HCT116 (cell line): ENCODE data around the gene GRK5. TPM values are rescaled to one million over a fixed set of nuclear protein-coding genes. Genes with fewer than 3 reads are reported as not detected.

Experiments
- ATAC-seq: fragments of 200-7000 bp; cut with Tn5 transposase; 2 replicates; pipeline ENCODE4 v1.9.1; 2020; ENCODE audit warnings: mild to moderate bottlenecking, moderate library complexity
- BruUV-seq: library from RNA; stranded (reverse); fragments of 400-500 nt; replicated peaks from 2 replicates; lab custom pipeline; 2021; lab: Mats Ljungman, UMichigan
- CTCF ChIA-PET: fragments of 300-600 bp; sonication (Branson Sonifier 250); formaldehyde crosslinking; loops from one replicate; lab custom pipeline; 2021; ENCODE audit warnings: antibody characterized with exemption; lab: Charles Lee
- POLR2A ChIA-PET: fragments of 300-600, 350-600 bp; sonication (Branson Sonifier 250); formaldehyde crosslinking; loops from one replicate; lab custom pipeline; 2021; ENCODE audit warnings: antibody characterized with exemption; lab: Charles Lee
- RAD21 ChIA-PET, 2 experiments: fragments of 300-600 bp; sonication (Branson Sonifier 250); formaldehyde crosslinking; loops; one replicate each; lab custom pipeline; 2023; ENCODE audit warnings: low total read pairs in 2 of 2; ENCODE audit not compliant: uncharacterized antibody in 2 of 2, unreplicated experiment in 2 of 2, low non-redundant PET in 1 of 2; lab: Charles Lee
- DNase-seq: peaks from one replicate; pipeline ENCODE4 v3.0.0-alpha.2; 2010; ENCODE audit warnings: low read depth, low spot score
- H2AFZ ChIP-seq: fragments of 200-600 bp; shearing (Covaris generic), sonication (generic); 2 replicates; pipeline ENCODE4 v1.6.1; 2017; ENCODE audit warnings: low read depth, mixed run types, mixed read lengths, antibody characterized with exemption, low read length; ENCODE audit not compliant: poor library complexity, severe bottlenecking
- H3K27ac ChIP-seq: 2 replicates; pipeline ENCODE4 v1.5.1; 2012; ENCODE audit warnings: low read depth, low read length
- H3K27me3 ChIP-seq: fragments of 200-600 bp; sonication (generic); 2 replicates; pipeline ENCODE4 v1.6.1; 2016; ENCODE audit warnings: mixed run types, low read length, mixed read lengths; ENCODE audit not compliant: insufficient read depth
- H3K36me3 ChIP-seq, 2 experiments: fragments of 200-500 bp in 1 of 2; fragments of 200-600 bp in 1 of 2; sonication (Bioruptor generic) in 1 of 2; sonication (generic) in 1 of 2; 2 replicates each; pipeline versions ENCODE4 v1.5.1 to v1.6.1; 2014 to 2016; ENCODE audit warnings: low read length in 2 of 2, inconsistent platforms in 1 of 2, mixed read lengths in 1 of 2, mixed run types in 1 of 2; ENCODE audit not compliant: insufficient read depth in 2 of 2, control insufficient read depth in 1 of 2
- H3K4me1 ChIP-seq, 2 experiments: fragments of 200-600 bp in 1 of 2; sonication (generic) in 1 of 2; 2 replicates each; pipeline versions ENCODE4 v1.5.1 to v1.6.1; 2012 to 2017; ENCODE audit warnings: low read length in 2 of 2, inconsistent platforms in 1 of 2, mild to moderate bottlenecking in 1 of 2, mixed read lengths in 1 of 2, mixed run types in 1 of 2, moderate library complexity in 1 of 2; ENCODE audit not compliant: insufficient read depth in 2 of 2, control insufficient read depth in 1 of 2
- H3K4me2 ChIP-seq: fragments of 200-600 bp; sonication (generic); 2 replicates; pipeline ENCODE4 v1.6.1; 2017; ENCODE audit warnings: mixed run types, low read length, mixed read lengths
- H3K4me3 ChIP-seq, 2 experiments: fragments of 200-600 bp in 1 of 2; sonication (generic) in 1 of 2; replicated peaks in 1 of 2; 2 replicates each; pipeline ENCODE4 v1.5.1; 2011 to 2016; ENCODE audit warnings: low read length in 2 of 2, control low read depth in 1 of 2, low read depth in 1 of 2, mild to moderate bottlenecking in 1 of 2, mixed read lengths in 1 of 2, mixed run types in 1 of 2
- H3K79me2 ChIP-seq: fragments of 200-600 bp; sonication (generic); 2 replicates; pipeline ENCODE4 v1.6.1; 2017; ENCODE audit warnings: mild to moderate bottlenecking, mixed run types, low read length, moderate library complexity, mixed read lengths; ENCODE audit not compliant: insufficient read depth
- H3K9ac ChIP-seq: fragments of 200-600 bp; sonication (generic); 2 replicates; pipeline ENCODE4 v1.6.1; 2016; ENCODE audit warnings: low read length, mixed read lengths
- H3K9me2 ChIP-seq: fragments of 200-600 bp; sonication (generic), shearing (Covaris generic); 2 replicates; pipeline ENCODE4 v1.6.1; 2017; ENCODE audit warnings: mixed run types, mild to moderate bottlenecking, moderate library complexity; ENCODE audit not compliant: insufficient read depth
- H3K9me3 ChIP-seq, 2 experiments: fragments of 200-500 bp in 1 of 2; fragments of 200-600 bp in 1 of 2; sonication (Bioruptor generic) in 1 of 2; sonication (generic) in 1 of 2; 2 replicates each; pipeline ENCODE4 v1.6.1; 2014 to 2017; ENCODE audit warnings: low read length in 2 of 2, mixed read lengths in 2 of 2, inconsistent platforms in 1 of 2, low read depth in 1 of 2, mild to moderate bottlenecking in 1 of 2, mixed run types in 1 of 2, moderate library complexity in 1 of 2; ENCODE audit not compliant: control insufficient read depth in 1 of 2, insufficient read depth in 1 of 2
- H4K20me1 ChIP-seq: fragments of 200-600 bp; sonication (generic), shearing (Covaris generic); 2 replicates; pipeline ENCODE4 v1.6.1; 2017; ENCODE audit warnings: mixed run types, mild to moderate bottlenecking, moderate library complexity; ENCODE audit not compliant: insufficient read depth
- CBX3 ChIP-seq: IDR thresholded peaks from 2 replicates; pipeline ENCODE4 v1.6.1; 2012; ENCODE audit warnings: low read depth
- CEBPB ChIP-seq: IDR thresholded peaks from 2 replicates; pipeline ENCODE4 v1.6.1; 2012; ENCODE audit warnings: low read depth
- CTCF ChIP-seq, 3 experiments: fragments of 200-600 bp in 1 of 3; sonication (generic) in 1 of 3; IDR thresholded peaks in 2 of 3; conservative IDR thresholded peaks in 1 of 3; 2 replicates each; pipeline ENCODE4 v1.5.1; 2012 to 2017; ENCODE audit warnings: low read depth in 2 of 3, low read length in 2 of 3, antibody characterized with exemption in 1 of 3, borderline replicate concordance in 1 of 3, control low read depth in 1 of 3, mild to moderate bottlenecking in 1 of 3, mixed read lengths in 1 of 3, mixed run types in 1 of 3, moderate library complexity in 1 of 3; ENCODE audit not compliant: insufficient read depth in 1 of 3
- EGR1 ChIP-seq: IDR thresholded peaks from 2 replicates; pipeline ENCODE4 v1.6.1; 2012; ENCODE audit warnings: low read depth
- EZH2 ChIP-seq: fragments of 200-600 bp; sonication (generic); IDR thresholded peaks from 2 replicates; pipeline ENCODE4 v1.6.1; 2017; ENCODE audit warnings: antibody characterized with exemption, mixed run types
- EZH2phosphoT487 ChIP-seq: fragments of 200-600 bp; IDR thresholded peaks from 2 replicates; pipeline ENCODE4 v1.6.1; 2018; ENCODE audit warnings: antibody characterized with exemption, borderline replicate concordance
- FOSL1 ChIP-seq: IDR thresholded peaks from 2 replicates; pipeline ENCODE4 v1.6.1; 2012; ENCODE audit warnings: low read depth
- JUND ChIP-seq: IDR thresholded peaks from 2 replicates; pipeline ENCODE4 v1.6.1; 2012
- MAX ChIP-seq: IDR thresholded peaks from 2 replicates; pipeline ENCODE4 v1.6.1; 2012
- POLR2A ChIP-seq: IDR thresholded peaks from 2 replicates; pipeline ENCODE4 v1.7.0; 2011; ENCODE audit warnings: borderline replicate concordance; ENCODE audit not compliant: insufficient read depth, insufficient read length; ENCODE audit errors: extremely low read depth
- POLR2AphosphoS5 ChIP-seq: IDR thresholded peaks from 2 replicates; pipeline ENCODE4 v1.6.1; 2011; ENCODE audit warnings: mild to moderate bottlenecking, low read depth, low read length, moderate library complexity
- RAD21 ChIP-seq: IDR thresholded peaks from 2 replicates; pipeline ENCODE4 v1.6.1; 2012; ENCODE audit warnings: low read depth, mild to moderate bottlenecking
- SIN3A ChIP-seq: IDR thresholded peaks from 2 replicates; pipeline ENCODE4 v1.6.1; 2012; ENCODE audit warnings: low read depth
- SP1 ChIP-seq: IDR thresholded peaks from 2 replicates; pipeline ENCODE4 v1.6.1; 2012; ENCODE audit warnings: low read depth
- TCF7L2 ChIP-seq: IDR thresholded peaks from 2 replicates; pipeline ENCODE4 v1.7.0; 2011; ENCODE audit warnings: borderline replicate concordance, inconsistent platforms; ENCODE audit not compliant: insufficient read depth, insufficient read length; ENCODE audit errors: extremely low read depth
- YY1 ChIP-seq: IDR thresholded peaks from 2 replicates; pipeline ENCODE4 v1.6.1; 2011; ENCODE audit warnings: low read length, low read depth, moderate library complexity, mild to moderate bottlenecking; ENCODE audit not compliant: insufficient replicate concordance; ENCODE audit errors: extremely low read depth
- ZBTB33 ChIP-seq: IDR thresholded peaks from 2 replicates; pipeline ENCODE4 v1.6.1; 2011; ENCODE audit warnings: mild to moderate bottlenecking, low read length, moderate library complexity; ENCODE audit not compliant: insufficient replicate concordance; ENCODE audit errors: extremely low read depth
- intact Hi-C: fragments of 100-400 bp; cut with micrococcal nuclease; formaldehyde crosslinking; loops from 2 replicates; pipeline ENCODE4 v1.10.0; 2022
- total RNA-seq: library from RNA; stranded (reverse); gene quantifications from one replicate; pipeline ENCODE4 v1.2.1, GENCODE V29; 2021; ENCODE audit not compliant: unreplicated experiment
- TF ChIP-seq, protein P1 (sequence below): IDR thresholded peaks from 2 replicates; pipeline ENCODE4 v1.6.1; 2012; ENCODE audit warnings: low read depth

GRK5 gene
- total RNA-seq, 1 experiment from 2014 or later: 7.3 TPM

DNA sequence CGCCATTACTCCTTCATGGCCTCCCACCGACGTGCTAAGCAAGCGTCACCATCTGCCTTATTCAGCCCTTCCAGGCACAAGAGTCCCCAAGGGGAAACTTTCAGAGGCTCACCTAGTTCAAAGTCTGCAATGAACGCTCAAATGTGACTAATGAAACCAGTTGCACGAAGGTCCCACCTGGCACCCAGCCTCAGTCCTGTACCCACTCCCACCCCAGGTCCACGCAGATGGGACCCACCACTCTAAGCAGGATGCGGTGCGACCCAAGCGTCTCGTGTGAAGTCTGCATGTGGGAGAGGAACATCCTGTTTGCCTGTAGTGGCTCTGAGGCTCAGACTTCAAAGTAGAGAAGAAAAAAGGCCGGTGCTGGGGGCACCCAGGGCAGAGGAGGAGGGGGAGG, 294.8 kb downstream of the GRK5 start:
- Histone ChIP-seq H3K9me2 (no peaks in the 10 kb centered on the region), H3K4me3 (no peak overlapping the region), H4K20me1 (no peaks in the 10 kb centered on the region), H3K4me2 (no peak overlapping the region), H3K27ac (no peak overlapping the region), H3K79me2 (no peaks in the 10 kb centered on the region), H3K36me3 (peaks cover 0 to 5% of the 10 kb centered on the region in 2 experiments; a peak in 2 of 4 replicates), H3K9ac (no peak overlapping the region), H3K9me3 (no peaks in the 10 kb centered on the region), H3K27me3 (no peaks in the 10 kb centered on the region), H3K4me1 (no peaks in the 10 kb centered on the region), H2AFZ (no peak overlapping the region)
- TF ChIP-seq RAD21: no peak
- TF ChIP-seq FOSL1: no peak
- TF ChIP-seq EZH2phosphoT487: no peak
- no peak for TF ChIP-seq POLR2A
- no peak for TF ChIP-seq EZH2
- TF ChIP-seq EGR1: no peak
- TF ChIP-seq YY1: no peak
- TF ChIP-seq JUND: no peak
- TF ChIP-seq POLR2AphosphoS5: no peak
- no peak for TF ChIP-seq CTCF (IDR thresholded peaks at IDR 0.05 in 2 of 3, conservative IDR thresholded peaks at IDR 0.05 in 1 of 3; ENCODE audit: borderline replicate concordance in 1 of 3, insufficient read depth in 1 of 3, low read depth in 2 of 3, low read length in 2 of 3)
- TF ChIP-seq TCF7L2: no peak
- no peak for TF ChIP-seq SIN3A
- TF ChIP-seq, protein P1, sequence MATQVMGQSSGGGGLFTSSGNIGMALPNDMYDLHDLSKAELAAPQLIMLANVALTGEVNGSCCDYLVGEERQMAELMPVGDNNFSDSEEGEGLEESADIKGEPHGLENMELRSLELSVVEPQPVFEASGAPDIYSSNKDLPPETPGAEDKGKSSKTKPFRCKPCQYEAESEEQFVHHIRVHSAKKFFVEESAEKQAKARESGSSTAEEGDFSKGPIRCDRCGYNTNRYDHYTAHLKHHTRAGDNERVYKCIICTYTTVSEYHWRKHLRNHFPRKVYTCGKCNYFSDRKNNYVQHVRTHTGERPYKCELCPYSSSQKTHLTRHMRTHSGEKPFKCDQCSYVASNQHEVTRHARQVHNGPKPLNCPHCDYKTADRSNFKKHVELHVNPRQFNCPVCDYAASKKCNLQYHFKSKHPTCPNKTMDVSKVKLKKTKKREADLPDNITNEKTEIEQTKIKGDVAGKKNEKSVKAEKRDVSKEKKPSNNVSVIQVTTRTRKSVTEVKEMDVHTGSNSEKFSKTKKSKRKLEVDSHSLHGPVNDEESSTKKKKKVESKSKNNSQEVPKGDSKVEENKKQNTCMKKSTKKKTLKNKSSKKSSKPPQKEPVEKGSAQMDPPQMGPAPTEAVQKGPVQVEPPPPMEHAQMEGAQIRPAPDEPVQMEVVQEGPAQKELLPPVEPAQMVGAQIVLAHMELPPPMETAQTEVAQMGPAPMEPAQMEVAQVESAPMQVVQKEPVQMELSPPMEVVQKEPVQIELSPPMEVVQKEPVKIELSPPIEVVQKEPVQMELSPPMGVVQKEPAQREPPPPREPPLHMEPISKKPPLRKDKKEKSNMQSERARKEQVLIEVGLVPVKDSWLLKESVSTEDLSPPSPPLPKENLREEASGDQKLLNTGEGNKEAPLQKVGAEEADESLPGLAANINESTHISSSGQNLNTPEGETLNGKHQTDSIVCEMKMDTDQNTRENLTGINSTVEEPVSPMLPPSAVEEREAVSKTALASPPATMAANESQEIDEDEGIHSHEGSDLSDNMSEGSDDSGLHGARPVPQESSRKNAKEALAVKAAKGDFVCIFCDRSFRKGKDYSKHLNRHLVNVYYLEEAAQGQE: no peak
- TF ChIP-seq ZBTB33: no peak
- TF ChIP-seq CBX3: no peak
- TF ChIP-seq CEBPB: no peak
- TF ChIP-seq MAX: no peak
- no peak for TF ChIP-seq SP1
- ChIA-PET RAD21 (no interaction called here), POLR2A (no interaction called here), CTCF (no interaction called here)
- no peak for DNase-seq
- intact Hi-C loops: no loop called here
- no peak for ATAC-seq
- no TSS peak for BruUV-seq
